Measurements from ENCODE around the gene OTOP3.
"Not testable (repeated sequence)": the region's sequence is repeated elsewhere in the genome, so short reads cannot be mapped to it uniquely, and the experiment has no call there.

OTOP3 gene

DNA sequence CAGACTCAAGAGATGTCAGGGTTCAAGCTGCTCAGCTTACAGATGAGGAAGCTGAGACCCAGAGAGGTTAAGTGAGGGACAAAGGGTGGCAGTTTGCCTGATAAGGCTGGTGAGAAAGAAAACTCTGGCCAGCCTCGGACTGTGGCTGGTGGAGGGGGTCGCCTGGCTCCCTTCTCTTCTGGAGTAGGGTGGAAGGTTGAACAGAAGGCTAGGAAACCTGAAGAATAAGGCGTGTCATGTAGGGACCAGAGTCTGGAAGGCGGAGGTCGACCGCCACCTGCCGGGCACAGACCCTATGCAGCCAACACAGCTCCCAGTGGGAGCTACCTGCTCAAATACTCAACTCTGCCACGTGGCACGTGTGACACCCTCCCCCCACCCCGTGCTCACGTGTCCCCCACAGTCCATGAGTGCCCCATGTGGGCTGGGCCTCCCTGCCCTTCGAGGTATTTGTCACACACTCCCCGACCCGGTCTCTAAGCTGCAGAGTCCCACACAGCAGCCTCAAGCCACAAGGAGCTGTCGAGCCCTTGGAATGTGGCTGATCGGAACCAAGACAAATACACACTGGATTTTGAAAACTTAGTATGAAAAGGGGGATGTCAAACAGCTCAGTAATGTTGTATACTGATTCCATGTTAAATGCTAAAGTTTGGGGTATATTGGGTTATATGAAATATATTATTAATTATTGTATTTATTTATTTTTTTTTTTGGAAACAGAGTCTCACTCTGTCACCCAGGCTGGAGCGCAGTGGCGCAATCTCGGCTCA, 25.1 kb downstream of the OTOP3 start:
- Mint-ChIP-seq H3K4me3 (no peak overlapping the region), H3K27me3 (no peaks in the 10 kb centered on the region), H3K36me3 (ENCODE audit: low read depth) (no peaks in the 10 kb centered on the region), H3K27ac (no peak overlapping the region), H3K9me3 (no peaks in the 10 kb centered on the region), H3K4me1 (ENCODE audit: low read depth) (peaks cover 7% of the 10 kb centered on the region)

GRCh38 chr17:74961657-74962350, 26.1 kb downstream of the OTOP3 start:
- H3K27ac Mint-ChIP-seq, result no peak overlapping the region

DNA sequence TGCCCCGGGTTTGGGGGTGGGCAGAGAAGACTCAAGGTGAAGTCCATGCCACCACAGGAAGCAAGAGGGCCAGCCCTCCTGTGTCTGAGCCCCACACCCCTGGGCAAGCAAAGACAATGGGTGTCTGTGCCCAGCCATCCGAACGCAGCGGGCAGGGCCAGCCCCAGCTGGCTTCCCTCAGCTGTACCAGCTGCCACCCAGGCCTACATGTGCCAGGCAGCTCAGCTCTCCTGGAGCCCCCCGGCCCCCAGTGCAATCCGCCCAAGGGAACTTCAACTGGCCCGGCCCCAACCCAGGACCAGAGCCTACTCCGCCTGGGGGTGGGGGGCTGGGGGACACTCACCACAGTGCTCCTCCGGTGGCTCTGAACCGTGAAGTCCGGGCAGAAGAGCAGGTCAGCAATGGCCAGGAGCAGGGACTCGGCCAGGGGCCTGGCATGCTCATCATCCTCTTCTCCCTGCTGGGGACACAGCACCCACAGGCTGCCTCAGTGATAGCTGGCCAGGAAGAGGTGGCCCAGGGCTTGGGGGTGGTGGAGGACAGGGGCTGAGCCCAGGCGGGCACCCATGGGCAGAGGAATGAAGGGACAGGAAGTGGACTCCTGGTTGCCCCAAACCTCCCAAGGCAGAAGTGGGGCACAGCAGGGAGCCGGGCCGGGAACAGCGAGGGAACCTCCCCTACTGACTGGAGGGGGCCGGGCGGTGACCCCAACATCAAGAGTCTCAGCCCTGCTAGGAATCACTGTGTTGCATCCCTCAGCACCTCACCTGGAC, 27.1 kb downstream of the OTOP3 start:
- Mint-ChIP-seq H3K9me3 (no peaks in the 10 kb centered on the region), H3K27me3 (no peaks in the 10 kb centered on the region), H3K4me1 (ENCODE audit: low read depth) (peaks cover 7% of the 10 kb centered on the region), H3K4me3 (no peak overlapping the region), H3K36me3 (ENCODE audit: low read depth) (no peaks in the 10 kb centered on the region), H3K27ac (no peak overlapping the region)

More at GRCh38 chr17:74961657-74962350, 26.1 kb downstream of the OTOP3 start:
- Mint-ChIP-seq H3K36me3 (ENCODE audit: low read depth) (no peaks in the 10 kb centered on the region), H3K27me3 (no peaks in the 10 kb centered on the region), H3K4me1 (ENCODE audit: low read depth) (peaks cover 7% of the 10 kb centered on the region), H3K9me3 (no peaks in the 10 kb centered on the region), H3K4me3 (no peak overlapping the region)

GRCh38 chr17:74963656-74964055, 28.0 kb downstream of the OTOP3 start:
- Mint-ChIP-seq H3K27me3 (no peaks in the 10 kb centered on the region), H3K4me3 (no peak overlapping the region), H3K36me3 (ENCODE audit: low read depth) (no peaks in the 10 kb centered on the region), H3K4me1 (ENCODE audit: low read depth) (peaks cover 7% of the 10 kb centered on the region), H3K27ac (no peak overlapping the region), H3K9me3 (no peaks in the 10 kb centered on the region)

DNA sequence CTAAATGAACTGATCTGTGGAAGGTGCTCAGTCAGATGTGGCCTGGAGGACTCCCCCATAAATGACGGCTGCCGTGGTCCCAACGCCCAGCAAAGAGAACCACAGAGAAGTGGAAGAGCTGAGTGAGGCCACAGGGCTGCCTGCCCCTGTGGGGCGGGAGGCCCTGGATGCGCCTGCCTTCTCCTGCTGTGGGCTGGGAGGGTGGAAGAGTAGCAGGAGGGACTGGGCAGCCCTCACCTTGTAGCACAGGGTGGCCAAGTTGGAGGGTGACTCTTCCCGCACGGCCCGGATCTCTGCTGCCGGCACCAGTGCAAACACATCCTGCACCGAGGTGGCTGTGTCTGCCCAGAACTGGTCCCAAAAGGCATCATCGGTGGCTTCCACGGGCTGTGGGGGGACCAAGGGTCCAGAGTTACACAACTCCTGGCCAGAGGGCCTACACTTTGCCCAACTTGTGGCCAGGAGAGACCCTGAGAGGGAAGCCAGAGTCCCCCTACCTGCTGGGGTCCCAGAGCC, 28.6 kb downstream of the OTOP3 start:
- Mint-ChIP-seq H3K27me3 (no peaks in the 10 kb centered on the region), H3K27ac (no peak overlapping the region), H3K4me1 (ENCODE audit: low read depth) (peaks cover 7% of the 10 kb centered on the region), H3K36me3 (ENCODE audit: low read depth) (no peaks in the 10 kb centered on the region), H3K4me3 (no peak overlapping the region), H3K9me3 (no peaks in the 10 kb centered on the region)

GRCh38 chr17:74964988-74965622, 29.4 kb downstream of the OTOP3 start:
- no peak overlapping the region for H3K27ac Mint-ChIP-seq
- no peak overlapping the region for H3K4me3 Mint-ChIP-seq
- no peaks in the 10 kb centered on the region for H3K9me3 Mint-ChIP-seq
- H3K4me1 Mint-ChIP-seq (ENCODE audit: low read depth), result peaks cover 7% of the 10 kb centered on the region
- no peaks in the 10 kb centered on the region for H3K27me3 Mint-ChIP-seq
- H3K36me3 Mint-ChIP-seq (ENCODE audit: low read depth), result no peaks in the 10 kb centered on the region

DNA sequence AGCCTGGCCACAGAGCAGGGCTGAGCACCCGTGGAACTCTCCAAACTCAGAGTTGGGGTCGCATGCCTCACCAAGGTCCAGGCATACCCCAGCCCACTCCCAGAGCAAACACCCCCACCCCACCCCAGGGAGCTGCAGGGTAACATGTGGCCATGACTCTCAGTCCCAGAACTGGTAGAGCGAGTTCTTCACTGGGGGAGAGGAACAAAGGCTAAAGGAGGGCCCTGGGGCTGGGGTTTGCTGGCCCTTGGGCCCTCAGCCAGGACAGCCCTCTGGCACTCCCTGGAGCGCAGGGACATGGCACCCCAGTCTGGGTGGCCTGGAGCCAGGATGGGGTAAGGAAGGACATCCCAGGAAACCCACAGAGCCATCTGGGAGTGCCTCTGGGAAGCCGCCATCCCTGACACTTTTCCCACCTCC, 32.7 kb downstream of the OTOP3 start:
- H3K9me3 Mint-ChIP-seq, result no peaks in the 10 kb centered on the region
- H3K4me1 Mint-ChIP-seq (ENCODE audit: low read depth), result peaks cover 5% of the 10 kb centered on the region
- no peak overlapping the region for H3K27ac Mint-ChIP-seq
- peaks cover 7% of the 10 kb centered on the region for H3K27me3 Mint-ChIP-seq
- no peak overlapping the region for H3K4me3 Mint-ChIP-seq
- no peaks in the 10 kb centered on the region for H3K36me3 Mint-ChIP-seq (ENCODE audit: low read depth)

- not testable (repeated sequence) for H3K9me3 Mint-ChIP-seq; H3K4me3 Mint-ChIP-seq; H3K36me3 Mint-ChIP-seq (ENCODE audit: low read depth); H3K27ac Mint-ChIP-seq; H3K4me1 Mint-ChIP-seq (ENCODE audit: low read depth)
- peaks cover 11% of the 10 kb centered on the region for H3K27me3 Mint-ChIP-seq
Observed at GRCh38 chr17:74969501-74969900, 33.8 kb downstream of the OTOP3 start.

GRCh38 chr17:74970395-74970794, 34.7 kb downstream of the OTOP3 start:
- Mint-ChIP-seq H3K27me3 (peaks cover 15% of the 10 kb centered on the region), H3K4me3 (no peak overlapping the region), H3K9me3 (no peaks in the 10 kb centered on the region), H3K4me1 (ENCODE audit: low read depth) (peaks cover 5% of the 10 kb centered on the region), H3K36me3 (ENCODE audit: low read depth) (no peaks in the 10 kb centered on the region), H3K27ac (no peak overlapping the region)

GRCh38 chr17:74971069-74971841, 35.6 kb downstream of the OTOP3 start:
- H3K9me3 Mint-ChIP-seq, result no peaks in the 10 kb centered on the region
- peaks cover 5% of the 10 kb centered on the region for H3K4me1 Mint-ChIP-seq (ENCODE audit: low read depth)
- no peaks in the 10 kb centered on the region for H3K36me3 Mint-ChIP-seq (ENCODE audit: low read depth)
- H3K4me3 Mint-ChIP-seq, result peak overlapping the region; percentile 35
- H3K27ac Mint-ChIP-seq, result no peak overlapping the region
- peaks cover 18% of the 10 kb centered on the region for H3K27me3 Mint-ChIP-seq

GRCh38 chr17:74971842-74972106, 36.1 kb downstream of the OTOP3 start:
- Mint-ChIP-seq H3K27me3 (peaks cover 18% of the 10 kb centered on the region), H3K4me1 (ENCODE audit: low read depth) (peaks cover 5% of the 10 kb centered on the region), H3K4me3 (no peak overlapping the region), H3K36me3 (ENCODE audit: low read depth) (no peaks in the 10 kb centered on the region), H3K27ac (no peak overlapping the region), H3K9me3 (no peaks in the 10 kb centered on the region)

GRCh38 chr17:74972107-74972972, 36.6 kb downstream of the OTOP3 start, which contains the start of gene HID1:
HID1 (minus strand) TSS chr17:74972759; CDS start chr17:74972656, 103 bp downstream.
- H3K36me3 Mint-ChIP-seq (ENCODE audit: low read depth), result no peaks in the 10 kb centered on the region
- H3K27me3 Mint-ChIP-seq, result peaks cover 18% of the 10 kb centered on the region
- peaks cover 5% of the 10 kb centered on the region for H3K4me1 Mint-ChIP-seq (ENCODE audit: low read depth)
- no peak within 1 kb of the TSS for H3K27ac Mint-ChIP-seq
- peak within 1 kb of the TSS; percentile 76 for H3K4me3 Mint-ChIP-seq
- H3K9me3 Mint-ChIP-seq, result no peaks in the 10 kb centered on the region

DNA sequence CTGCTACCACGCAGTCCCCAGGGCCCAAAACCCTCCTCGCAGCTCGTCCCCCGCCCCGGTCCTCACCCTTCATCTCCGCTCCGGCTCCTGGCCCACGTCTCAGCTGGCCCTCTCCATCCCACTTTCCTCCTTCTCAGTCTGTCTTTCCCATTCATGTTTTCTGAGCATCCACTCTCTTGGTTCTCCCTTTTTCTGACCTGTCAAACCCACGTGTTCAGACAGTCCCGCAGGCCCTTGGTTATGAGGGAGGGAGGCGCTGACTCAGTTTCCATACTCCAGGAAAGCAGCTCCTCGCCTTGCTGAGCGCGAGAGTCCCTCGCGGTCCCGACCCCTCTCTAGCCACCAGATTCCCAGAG, 37.3 kb downstream of the OTOP3 start:
- Mint-ChIP-seq H3K4me3 (peak overlapping the region; percentile 76), H3K27ac (no peak overlapping the region), H3K27me3 (peaks cover 18% of the 10 kb centered on the region), H3K9me3 (no peaks in the 10 kb centered on the region), H3K36me3 (ENCODE audit: low read depth) (no peaks in the 10 kb centered on the region), H3K4me1 (ENCODE audit: low read depth) (peaks cover 5% of the 10 kb centered on the region)

All from stimulated activated naive CD8-positive, alpha-beta T cell treated with anti-CD3 and anti-CD28 coated beads, Interleukin-15, Interleukin-2, amounts not matched to agents 100 ng/mL and 50 ng/mL, for 24 hours (primary cell).